Stimulated activated CD4-positive, alpha-beta T cell treated with anti-CD3 and anti-CD28 coated beads, Interleukin-1b, Interleukin-23, amount 100 ng/mL, for 4 hours (primary cell): Measurements from ENCODE around the gene OCSTAMP.

Experiments used
- DNase-seq, 2 donors: peaks; one replicate each; pipeline ENCODE4 v3.0.0-alpha.2; 2020; ENCODE audit warnings: low read depth in 2 of 2

OCSTAMP gene

DNA sequence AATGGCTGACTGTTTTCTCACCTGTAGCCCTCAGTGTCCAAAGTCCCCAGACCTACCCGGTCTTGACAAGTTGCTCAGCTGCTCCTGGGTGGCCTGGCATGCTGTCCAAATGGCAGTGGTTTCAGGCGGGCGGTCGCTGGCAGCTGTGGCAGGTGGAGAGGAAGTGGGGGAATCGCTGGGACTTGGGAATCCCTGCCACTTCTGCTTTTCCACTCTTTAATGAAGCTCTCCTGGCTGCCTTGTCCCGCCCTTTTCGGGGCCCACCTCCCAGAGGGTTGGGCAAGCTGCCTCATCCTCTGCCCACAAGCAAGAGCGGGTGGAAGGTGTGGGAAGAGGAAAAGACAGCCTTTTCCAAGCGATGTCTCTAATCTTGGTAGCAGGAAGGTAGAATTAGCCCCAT lies at the start of gene OCSTAMP:
Gene OCSTAMP (minus strand): TSS at position 194 of the 400 bp plus-strand sequence. CDS start 94 bp downstream, at position 100.
- no peak for DNase-seq

DNA sequence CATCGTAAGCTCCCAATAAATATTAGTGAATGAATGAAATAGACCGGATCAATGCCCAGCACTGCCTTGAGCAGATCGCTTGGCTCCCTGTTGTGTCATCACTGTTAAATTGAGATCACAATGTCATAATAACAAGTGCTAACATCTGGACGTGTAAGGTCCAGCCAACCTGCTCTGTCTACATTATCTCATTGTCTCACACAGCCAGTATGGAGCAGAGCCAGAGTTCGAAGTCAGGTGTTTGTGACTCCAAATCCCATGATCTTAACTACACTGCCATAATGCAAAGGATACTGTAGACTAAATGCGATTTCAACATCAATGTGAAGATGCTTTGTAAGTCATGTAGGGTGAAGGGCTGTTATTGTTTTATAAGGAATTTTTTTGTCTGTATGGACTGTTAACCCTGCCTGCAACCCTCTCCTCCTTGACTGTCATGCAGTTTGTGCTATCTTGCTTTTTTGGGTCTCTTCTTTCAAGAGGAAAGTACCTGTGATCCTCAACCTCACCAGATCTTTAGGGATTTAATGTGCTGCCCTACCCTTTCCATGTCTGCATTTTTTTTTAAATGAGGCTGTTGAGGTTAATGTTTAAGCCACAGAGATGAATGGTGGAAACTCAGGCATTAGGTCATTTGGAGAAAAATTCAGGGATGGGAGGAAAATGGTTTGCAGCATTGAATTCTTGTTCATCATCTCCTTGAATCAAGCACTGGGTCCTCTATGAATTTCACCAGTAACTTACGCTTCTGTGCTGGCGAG lies 49.0 kb upstream of the OCSTAMP start:
- no peak for DNase-seq

GRCh38 chr20:46595933-46596332 lies 45.5 kb upstream of the OCSTAMP start:
- no peak for DNase-seq

DNA sequence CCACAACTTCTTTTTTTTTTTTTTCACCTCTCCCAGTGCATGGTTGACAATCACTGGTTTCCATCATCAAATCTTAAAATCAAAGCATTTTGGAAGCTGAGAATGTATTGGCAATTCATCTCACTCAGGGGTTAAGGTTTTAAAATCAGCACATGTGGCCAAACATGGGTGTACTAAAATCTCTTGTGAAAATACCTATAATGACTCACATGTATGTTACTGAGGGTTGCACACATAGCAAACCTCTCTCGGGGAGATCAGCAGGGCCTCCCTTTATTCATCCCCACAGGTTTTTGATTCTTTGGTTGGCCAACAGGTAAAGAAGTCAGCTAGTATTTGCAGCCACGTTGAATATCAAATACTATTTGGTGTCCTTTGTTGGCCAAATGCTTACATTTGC lies 44.3 kb upstream of the OCSTAMP start:
- DNase-seq = no peak

- no peak for DNase-seq
These were observed 42.3 kb upstream of the OCSTAMP start for GRCh38 chr20:46592580-46593362.

GRCh38 chr20:46590443-46590842 lies 40.0 kb upstream of the OCSTAMP start:
- DNase-seq = no peak

DNA sequence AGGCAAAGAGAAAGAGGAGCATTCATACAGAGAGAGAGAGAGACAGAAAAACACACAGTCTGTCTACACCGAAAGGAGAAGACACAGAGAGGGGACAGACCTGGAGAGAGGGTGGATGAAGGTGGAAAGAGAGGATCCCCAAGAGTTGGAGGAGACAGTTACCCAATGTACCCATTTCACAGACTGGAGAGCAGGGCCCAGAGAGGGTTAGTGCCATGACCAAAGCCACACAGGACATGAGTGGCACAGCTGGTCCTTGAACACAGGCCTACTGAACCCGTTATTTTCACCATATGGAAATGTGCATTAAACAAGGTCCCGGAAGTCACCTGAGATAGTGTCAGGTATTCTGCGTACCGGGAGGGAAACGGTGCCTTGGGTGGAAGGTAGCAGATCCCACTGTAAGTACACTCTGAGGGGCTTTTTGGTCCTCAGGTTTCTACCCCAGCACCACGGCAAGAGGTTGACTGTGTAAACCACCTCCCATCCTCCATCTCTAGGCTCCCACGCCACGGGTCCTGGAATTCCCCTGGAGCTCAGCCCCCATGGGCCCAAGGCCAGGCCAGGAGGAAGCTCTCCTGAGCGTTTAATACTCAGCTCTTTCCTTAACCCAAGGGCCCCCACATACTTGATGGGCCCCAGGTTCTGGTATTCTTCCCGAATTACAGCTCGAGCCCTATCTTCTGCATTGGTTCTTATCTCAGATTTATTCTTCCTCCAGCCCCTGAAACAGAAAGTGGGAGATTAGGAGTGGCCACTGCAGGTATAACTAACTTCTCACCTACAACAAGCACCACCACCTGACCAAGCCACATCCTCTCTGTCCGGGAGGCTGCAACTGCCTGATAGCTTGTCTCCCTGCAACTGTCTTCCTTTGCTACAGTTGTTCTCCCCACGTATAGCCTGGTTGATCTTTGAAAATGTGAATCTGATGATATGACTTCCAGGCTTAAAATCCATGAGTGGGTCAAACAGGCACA lies 38.4 kb upstream of the OCSTAMP start:
- DNase-seq = no peak

DNA sequence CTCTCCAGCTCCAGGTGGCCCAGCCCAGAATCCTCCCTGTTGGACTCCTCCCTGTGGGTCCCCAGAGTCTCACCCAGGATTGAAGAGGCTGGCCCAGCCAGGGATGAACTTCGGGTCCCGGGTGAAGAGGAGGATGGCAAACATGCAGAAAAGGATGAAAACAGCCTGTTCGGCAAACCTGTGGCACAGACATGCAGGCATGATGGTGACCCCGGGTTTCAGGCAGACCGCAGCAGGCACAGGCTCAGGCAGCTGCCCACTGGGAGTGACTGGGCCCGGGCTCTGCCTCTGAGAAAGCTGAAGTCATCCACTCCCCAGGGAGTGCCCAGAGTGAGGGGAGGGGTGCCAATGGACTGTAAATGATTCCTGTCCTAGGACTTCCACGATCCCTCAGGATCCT lies 37.5 kb upstream of the OCSTAMP start:
- DNase-seq = no peak

DNA sequence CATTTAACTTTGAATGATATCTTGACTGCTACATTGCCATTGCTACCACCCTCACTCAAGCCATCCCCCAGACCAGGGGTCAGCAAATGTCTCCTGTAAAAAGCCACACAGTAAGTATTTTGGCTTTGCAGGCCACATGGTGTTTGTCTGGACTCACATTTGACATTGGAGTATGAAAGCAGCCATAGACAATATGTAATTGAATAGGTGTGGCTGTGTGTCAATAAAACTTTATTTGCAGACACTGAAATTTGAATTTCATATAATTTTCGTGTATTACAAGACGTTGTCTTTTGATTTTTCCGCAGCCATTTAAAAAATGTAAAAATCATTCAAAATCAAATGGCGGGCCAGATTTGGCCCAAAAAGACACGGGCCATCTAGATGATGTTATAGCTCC lies 36.3 kb upstream of the OCSTAMP start:
- no peak for DNase-seq

GRCh38 chr20:46584508-46584907 lies 34.1 kb upstream of the OCSTAMP start:
- no peak for DNase-seq

DNA sequence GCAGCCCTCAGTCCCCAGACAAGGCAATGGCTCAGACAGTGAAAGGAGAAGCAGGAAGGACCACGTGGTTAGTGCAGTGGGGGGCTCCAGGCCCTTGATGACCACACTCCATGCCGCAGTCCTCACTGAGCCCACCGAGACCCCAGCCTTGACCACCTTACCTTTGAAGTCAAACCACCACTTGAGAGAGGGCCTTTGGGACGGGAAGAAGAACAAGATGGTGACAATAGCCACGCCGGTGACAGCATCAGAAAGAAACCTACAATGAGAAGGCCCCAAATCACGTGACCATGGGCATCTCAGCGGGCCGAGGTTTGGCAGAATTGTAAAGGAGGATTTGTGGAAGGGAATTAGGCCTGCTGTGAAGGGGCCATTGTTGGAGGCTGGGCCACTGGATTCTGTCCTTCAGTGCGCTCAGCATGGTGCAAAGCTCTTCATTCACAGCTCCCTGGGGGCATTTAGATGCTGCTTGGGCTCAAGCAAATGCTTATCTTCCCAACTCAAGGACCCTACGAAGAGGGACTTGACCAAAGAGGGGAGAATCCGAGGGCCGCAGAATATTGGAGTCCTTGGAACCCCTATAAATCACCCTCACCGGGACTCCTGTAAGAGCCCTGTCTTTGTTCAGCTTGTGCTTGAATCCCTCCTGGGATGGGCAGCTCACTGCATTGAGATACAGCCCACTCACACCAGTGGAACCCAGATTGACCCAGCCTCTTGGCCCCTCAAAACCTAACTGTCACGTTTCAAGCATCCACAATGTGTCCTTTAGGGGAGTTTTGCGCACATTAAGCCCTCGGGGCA lies 33.2 kb upstream of the OCSTAMP start:
- no peak for DNase-seq

GRCh38 chr20:46582648-46583047 lies 32.2 kb upstream of the OCSTAMP start:
- DNase-seq = no peak

DNA sequence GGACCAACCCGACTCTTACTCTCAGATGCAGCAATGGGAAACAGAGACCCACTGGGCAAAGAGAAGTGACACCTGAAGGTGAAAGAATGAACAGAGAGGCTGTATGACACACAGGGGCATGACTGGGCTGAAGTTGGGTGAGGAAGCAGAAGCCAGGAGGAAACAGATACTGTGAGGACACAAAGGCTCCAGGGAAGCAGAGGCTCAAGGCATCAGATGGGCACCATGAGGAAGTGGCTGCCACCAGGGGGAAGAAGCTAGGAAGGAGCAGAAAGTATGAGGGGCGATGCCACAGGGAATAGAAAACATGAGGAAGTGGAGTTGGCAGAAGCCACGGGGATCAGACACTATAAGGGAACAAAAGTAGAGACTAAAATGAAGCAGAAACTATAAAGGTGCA lies 30.9 kb upstream of the OCSTAMP start:
- DNase-seq = no peak

DNA sequence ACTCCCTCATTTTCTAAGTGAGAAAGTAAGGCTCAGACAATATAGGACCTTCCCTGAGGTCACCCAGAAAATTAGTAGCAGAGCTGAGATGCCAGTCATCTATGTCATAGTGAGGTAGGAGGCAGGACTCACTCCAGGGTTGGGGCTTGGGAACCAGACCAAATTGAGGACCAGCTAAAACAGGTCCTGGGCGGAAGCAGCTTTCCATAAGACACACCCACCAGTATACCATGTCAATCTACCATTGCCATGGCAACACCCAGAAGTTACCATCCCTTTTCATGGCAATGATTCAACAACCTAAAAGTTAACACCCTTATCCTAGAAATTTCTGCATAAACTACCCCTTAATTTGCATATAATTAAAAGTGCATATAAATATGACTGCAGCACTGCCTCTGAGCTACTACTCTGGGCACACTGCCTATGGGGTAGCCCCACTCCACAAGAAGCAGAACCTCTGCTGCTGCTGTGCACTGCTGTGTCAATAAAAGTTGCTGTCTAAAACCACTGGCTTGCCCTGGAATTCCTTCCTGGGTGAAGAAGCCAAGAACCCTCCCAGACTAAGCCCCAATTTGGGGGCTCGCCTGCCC lies 30.3 kb upstream of the OCSTAMP start:
- DNase-seq = no peak

DNA sequence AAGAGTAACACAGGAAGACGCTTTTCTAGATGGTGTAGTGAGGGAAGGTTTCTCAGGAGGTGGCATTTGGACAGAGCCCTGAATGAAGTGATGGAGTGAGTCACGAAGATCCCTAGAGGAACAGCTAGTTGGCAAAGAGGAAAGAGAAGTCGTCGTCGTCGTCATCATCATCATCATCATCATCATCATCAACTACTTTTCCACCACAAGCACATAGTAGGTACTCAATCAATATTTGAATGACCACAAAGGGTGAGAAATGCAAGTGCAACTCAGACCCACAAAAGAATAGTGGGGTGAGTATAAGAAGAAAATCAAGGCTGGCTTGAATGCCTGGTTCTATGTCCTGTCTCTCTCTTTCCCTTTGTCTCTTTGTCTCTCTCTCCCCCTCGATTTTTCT lies 28.3 kb upstream of the OCSTAMP start:
- DNase-seq = no peak

GRCh38 chr20:46576774-46577395 lies 26.4 kb upstream of the OCSTAMP start:
- no peak for DNase-seq

DNA sequence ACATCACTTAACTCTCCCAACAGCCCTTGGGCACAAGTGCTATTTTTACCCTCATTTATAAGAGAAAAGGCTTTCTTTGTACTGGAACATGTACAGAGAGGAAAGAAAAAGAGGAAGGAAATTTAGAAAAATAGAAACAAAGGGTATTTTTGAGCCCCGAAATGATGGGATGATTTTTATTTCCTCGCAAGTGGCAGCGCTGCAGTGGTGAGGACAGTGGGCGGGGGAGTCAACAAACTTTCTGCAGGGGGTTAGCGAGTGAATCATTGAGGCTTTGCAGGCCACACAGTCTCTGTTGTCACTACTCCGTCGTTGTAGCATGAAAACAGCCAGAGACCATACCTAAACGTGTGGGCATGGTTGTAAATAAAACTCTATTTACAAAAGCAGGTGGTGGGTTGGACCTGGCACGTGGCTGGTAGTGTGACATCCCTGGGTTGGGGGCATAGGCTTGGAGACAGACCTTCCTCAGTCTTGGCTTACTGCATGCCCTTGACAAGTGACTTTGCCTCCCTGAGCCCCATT lies 25.5 kb upstream of the OCSTAMP start:
- DNase-seq = no peak

DNA sequence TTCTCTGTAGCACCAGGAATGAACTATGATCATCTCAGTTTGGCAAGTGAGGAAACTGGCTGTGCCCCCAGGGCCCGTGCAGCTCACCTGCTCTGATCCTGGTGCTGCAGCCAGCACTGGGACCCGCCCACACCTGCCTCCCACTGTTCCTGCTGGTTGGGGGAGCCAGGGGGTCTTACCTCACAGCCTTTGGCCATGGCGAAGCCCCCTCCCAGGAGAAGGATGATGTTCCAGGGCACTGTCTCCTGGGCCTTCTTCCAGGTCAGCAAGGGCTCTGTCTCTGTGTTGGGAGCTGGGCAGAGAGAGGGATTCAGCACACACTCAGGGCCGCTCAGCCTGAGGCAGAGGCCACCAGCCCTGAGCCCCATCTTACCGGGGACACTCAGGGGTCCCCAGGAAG lies 24.9 kb upstream of the OCSTAMP start:
- no peak for DNase-seq

DNA sequence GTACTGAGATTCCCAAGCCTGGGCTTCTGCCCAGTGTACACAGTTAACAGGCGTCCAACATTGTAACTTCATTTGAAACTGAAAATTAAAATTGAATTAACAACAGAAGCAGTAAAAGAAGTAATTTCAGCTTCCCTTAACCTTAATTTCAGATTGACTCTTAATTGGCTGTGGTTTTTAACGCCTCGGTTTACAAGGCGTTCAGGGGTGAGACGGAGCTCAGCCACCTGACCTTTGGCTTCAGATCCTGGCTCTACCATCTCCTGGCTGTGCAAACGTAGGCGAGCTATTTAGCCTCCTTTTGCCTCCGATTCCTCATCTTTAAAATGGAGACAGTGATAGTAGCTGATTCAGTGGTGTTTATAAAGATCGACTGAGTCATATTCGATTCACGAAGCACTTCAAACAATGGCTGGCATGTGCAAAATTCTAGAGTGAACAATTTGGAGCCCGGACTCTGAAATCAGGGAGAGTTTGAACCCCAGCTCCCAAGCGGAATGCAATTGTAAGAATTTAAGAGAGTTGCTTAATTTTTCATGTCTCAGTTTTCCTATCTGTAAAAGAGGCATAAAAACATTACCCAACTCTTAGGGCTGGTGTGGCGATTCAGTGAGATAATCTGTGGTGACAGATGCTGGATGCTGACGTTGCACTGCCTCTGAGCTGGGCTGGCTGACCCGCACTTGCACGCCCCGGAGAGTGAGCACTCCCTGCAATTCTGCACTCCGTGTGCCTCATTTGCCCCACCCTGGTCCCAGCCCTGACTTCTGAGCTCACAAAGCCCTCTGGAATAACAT lies 23.5 kb upstream of the OCSTAMP start:
- no peak for DNase-seq
